Measurements from ENCODE around the gene ARHGEF12.

Gene ARHGEF12

GRCh38 chr11:120457996-120458395 is 121.8 kb downstream of the ARHGEF12 start:
- H3K4me3 ChIP-seq (ENCODE audit: low read depth, low read length), result no peak overlapping the region
- TF ChIP-seq CTCF (IDR thresholded peaks at IDR 0.05; ENCODE audit: borderline replicate concordance, insufficient read depth, low read depth, low read length), result no peak

DNA sequence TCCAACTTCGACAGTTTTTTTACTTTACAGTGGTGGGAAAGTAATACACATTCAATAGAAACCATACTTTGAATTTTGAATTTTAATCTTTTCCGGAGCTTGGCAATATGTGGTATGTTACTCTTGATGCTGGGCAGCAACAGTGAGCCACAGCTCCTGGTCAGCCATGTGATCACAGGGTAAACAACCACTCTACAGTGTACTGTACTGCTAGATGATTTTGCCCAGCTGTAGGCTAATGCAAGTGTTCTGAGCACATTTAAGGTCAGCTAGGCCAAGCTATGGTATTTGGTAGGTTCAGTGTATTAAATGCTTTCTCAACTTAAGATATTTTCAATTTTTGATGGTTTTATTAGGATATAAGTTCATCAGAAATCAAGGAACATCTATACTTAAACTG is 126.6 kb downstream of the ARHGEF12 start:
- no peak for TF ChIP-seq CTCF (IDR thresholded peaks at IDR 0.05; ENCODE audit: borderline replicate concordance, insufficient read depth, low read depth, low read length)

GRCh38 chr11:120465921-120466534 is 129.8 kb downstream of the ARHGEF12 start:
- no peak overlapping the region for H3K4me3 ChIP-seq (ENCODE audit: low read depth, low read length)

More for the DNA sequence above, 126.6 kb downstream of the ARHGEF12 start:
- no peak overlapping the region for H3K4me3 ChIP-seq (ENCODE audit: low read depth, low read length)

GRCh38 chr11:120467627-120468026 is 131.4 kb downstream of the ARHGEF12 start:
- no peak overlapping the region for H3K4me3 ChIP-seq (ENCODE audit: low read depth, low read length)
- TF ChIP-seq CTCF (IDR thresholded peaks at IDR 0.05; ENCODE audit: borderline replicate concordance, insufficient read depth, low read depth, low read length), result no peak

More at GRCh38 chr11:120465921-120466534, 129.8 kb downstream of the ARHGEF12 start:
- TF ChIP-seq CTCF (IDR thresholded peaks at IDR 0.05; ENCODE audit: borderline replicate concordance, insufficient read depth, low read depth, low read length), result no peak

DNA sequence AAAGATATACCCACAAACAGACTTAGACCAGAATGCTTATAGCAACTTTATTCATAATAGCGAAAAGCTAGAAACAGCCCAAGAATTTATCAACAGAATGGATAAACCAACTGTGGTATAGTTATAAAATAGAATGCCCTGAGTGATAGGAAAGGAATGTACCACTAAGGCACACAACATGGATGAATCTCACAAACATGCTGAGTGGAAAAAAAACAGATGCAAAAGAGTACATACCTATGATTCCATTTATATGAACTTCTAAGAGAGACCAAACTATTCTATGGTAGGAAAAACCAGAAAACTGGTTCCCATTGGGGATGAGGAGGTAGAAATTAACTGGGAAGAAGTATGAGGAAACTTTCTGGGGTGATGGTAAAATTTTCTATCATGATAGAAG is 134.9 kb downstream of the ARHGEF12 start:
- no peak for TF ChIP-seq CTCF (IDR thresholded peaks at IDR 0.05; ENCODE audit: borderline replicate concordance, insufficient read depth, low read depth, low read length)

GRCh38 chr11:120471994-120472393 is 135.8 kb downstream of the ARHGEF12 start:
- no peak overlapping the region for H3K4me3 ChIP-seq (ENCODE audit: low read depth, low read length)
- no peak for TF ChIP-seq CTCF (IDR thresholded peaks at IDR 0.05; ENCODE audit: borderline replicate concordance, insufficient read depth, low read depth, low read length)

More for the DNA sequence above, 134.9 kb downstream of the ARHGEF12 start:
- no peak overlapping the region for H3K4me3 ChIP-seq (ENCODE audit: low read depth, low read length)

- H3K4me3 ChIP-seq (ENCODE audit: low read depth, low read length), result no peak overlapping the region
Measured at GRCh38 chr11:120473503-120473902, 137.3 kb downstream of the ARHGEF12 start.

More at GRCh38 chr11:120473503-120473902, 137.3 kb downstream of the ARHGEF12 start:
- no peak for TF ChIP-seq CTCF (IDR thresholded peaks at IDR 0.05; ENCODE audit: borderline replicate concordance, insufficient read depth, low read depth, low read length)

All from GM12875 (cell line).